Heart left ventricle (tissue), 13 donors: Measurements from ENCODE around the gene L3MBTL3.

Source experiments
- POLR2A ChIP-seq, 2 donors: fragments of 450-650 bp; IDR thresholded peaks; one replicate each; pipeline ENCODE4 v1.6.1; 2017; ENCODE audit warnings: antibody characterized with exemption in 2 of 2, mild to moderate bottlenecking in 2 of 2, moderate library complexity in 2 of 2
- TF ChIP-seq, protein P1 (sequence below), 12 donors: fragments of 200-600 bp; sonication (generic) in 4 of 12; IDR thresholded peaks; one replicate each; pipeline versions ENCODE4 v1.5.0 to v1.8.0; 2018 to 2022; ENCODE audit warnings: antibody characterized with exemption in 12 of 12, mild to moderate bottlenecking in 5 of 12
- donor health status: ischemic (EF 13 %, LVEDD 7.1; RV severe dilation, severe dysfunction).
- donor health status: DM: no; HTN: yes; CAD: no.
- donor health status: DM: no; HTN: no; CAD: no.
- donor health status: ischemic (EF 25% LVEDD 6.9; RV normal size, moderate dysfunction).
- donor health status: ischemic (EF 25% LVEDD 5.7; RV mildly dilated, moderate dysfunction).
- donor health status: ischemic (EF 35%, LVEDD 5.7; RV mildly dilated, moderate dysfunction).
- donor health status: nonischemic (EF 11% LVEDD 7.7; RV severe dilation, severe dysfunction).
- donor health status: DM: yes; HTN: yes; CAD: no.
- donor health status: PGD.
- donor health status: ischemic (EF 29% LVEDD 5.4; RV normal size, mild dysfunction).
- donor health status: nonischemic (EF 23%, LVEDD 6.1; RV moderate dilation, normal function).

DNA sequence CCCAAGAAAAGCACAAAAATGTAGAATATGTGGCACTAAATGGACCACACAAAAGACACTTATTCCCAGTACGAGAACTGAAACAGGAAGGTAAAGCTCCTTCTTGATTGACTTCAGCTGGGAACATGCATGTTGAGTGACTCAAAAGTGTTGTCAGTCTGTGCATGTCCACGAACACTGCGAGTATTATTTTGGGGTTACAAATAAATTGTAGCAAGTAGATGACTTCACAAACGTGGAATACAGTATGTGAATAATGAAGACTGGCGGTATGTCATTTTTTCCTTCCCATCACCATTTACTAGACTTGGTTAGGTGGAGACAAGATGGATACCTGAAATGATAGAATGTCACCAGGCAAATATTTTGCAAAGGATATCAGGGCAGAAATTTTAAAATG is 45.4 kb downstream of the L3MBTL3 start:
- TF ChIP-seq, protein P1, sequence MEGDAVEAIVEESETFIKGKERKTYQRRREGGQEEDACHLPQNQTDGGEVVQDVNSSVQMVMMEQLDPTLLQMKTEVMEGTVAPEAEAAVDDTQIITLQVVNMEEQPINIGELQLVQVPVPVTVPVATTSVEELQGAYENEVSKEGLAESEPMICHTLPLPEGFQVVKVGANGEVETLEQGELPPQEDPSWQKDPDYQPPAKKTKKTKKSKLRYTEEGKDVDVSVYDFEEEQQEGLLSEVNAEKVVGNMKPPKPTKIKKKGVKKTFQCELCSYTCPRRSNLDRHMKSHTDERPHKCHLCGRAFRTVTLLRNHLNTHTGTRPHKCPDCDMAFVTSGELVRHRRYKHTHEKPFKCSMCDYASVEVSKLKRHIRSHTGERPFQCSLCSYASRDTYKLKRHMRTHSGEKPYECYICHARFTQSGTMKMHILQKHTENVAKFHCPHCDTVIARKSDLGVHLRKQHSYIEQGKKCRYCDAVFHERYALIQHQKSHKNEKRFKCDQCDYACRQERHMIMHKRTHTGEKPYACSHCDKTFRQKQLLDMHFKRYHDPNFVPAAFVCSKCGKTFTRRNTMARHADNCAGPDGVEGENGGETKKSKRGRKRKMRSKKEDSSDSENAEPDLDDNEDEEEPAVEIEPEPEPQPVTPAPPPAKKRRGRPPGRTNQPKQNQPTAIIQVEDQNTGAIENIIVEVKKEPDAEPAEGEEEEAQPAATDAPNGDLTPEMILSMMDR (IDR thresholded peaks at IDR 0.05), result no peak
- TF ChIP-seq POLR2A (IDR thresholded peaks at IDR 0.05), result no peak
